GM21447 (cell line): ENCODE results near the gene GSK3A.

Source experiments
- ATAC-seq: cut with Tn5 transposase; IDR thresholded peaks from one replicate; pipeline ENCODE4 v1.9.1; 2021; ENCODE audit not compliant: unreplicated experiment

Gene GSK3A

GRCh38 chr19:42229301-42229854 is 13.0 kb downstream of the GSK3A start:
- ATAC-seq = no peak

GRCh38 chr19:42228641-42229040 is 13.8 kb downstream of the GSK3A start:
- ATAC-seq = no peak

DNA sequence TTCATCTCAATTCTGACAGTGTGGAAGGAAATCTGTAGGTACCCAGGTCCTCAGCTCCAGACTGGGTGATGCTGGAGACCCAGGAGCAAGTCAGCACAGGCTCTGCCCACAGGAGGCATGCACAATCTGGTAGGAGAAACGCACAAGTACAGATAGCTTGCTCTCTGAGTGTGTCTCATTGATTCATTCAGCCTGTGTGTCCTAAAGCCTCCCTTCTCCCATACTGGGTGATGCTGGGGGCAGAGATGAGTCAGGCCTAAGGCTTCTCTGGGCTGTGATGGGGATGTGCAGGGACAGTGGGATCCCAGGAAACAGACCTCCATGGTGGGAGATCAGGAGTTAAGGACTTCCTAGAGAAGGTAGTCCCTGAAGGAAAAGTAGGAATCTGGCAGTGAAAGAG is 15.5 kb downstream of the GSK3A start:
- ATAC-seq = no peak

DNA sequence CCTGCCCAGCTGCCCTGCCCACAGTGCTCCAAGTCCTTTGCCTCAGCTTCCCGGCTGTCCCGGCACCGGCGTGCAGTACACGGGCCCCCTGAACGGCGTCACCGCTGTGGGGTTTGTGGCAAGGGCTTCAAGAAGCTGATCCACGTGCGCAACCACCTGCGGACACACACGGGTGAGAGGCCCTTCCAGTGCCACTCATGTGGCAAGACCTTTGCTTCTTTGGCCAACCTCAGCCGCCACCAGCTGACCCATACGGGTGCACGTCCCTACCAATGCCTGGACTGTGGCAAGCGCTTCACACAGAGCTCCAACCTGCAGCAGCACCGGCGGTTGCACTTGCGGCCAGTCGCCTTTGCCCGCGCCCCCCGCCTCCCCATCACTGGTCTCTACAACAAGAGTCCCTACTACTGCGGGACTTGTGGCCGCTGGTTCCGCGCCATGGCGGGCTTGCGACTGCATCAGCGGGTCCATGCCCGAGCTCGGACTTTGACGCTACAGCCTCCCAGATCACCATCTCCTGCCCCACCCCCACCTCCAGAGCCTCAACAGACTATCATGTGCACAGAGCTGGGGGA is 16.6 kb downstream of the GSK3A start:
- no peak for ATAC-seq

DNA sequence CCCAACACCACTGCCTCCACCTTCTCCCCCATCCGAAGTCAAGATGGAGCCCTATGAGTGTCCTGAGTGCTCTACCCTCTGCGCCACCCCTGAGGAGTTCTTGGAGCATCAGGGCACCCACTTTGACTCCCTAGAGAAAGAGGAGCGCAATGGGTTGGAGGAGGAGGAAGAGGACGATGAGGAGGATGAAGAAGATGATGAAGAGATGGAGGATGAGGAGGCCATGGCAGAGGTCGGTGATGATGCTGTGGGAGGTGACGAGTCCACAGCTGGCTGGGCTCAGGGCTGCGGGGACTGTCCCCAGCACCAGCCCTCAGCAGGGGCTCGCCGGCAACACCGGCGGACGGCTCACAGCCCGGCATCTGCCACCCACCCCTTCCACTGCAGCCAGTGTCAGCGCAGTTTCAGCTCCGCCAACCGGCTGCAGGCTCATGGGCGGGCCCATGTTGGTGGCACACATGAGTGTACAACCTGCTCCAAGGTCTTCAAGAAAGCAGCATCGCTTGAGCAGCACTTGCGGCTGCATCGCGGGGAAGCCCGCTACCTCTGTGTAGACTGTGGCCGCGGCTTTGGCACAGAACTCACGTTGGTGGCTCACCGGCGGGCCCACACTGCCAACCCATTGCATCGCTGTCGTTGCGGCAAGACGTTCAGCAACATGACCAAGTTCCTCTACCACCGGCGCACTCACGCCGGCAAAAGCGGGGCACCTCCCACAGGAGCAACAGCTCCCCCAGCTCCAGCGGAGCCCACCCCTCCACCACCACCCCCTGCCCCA is 17.3 kb downstream of the GSK3A start:
- ATAC-seq = no peak

GRCh38 chr19:42220751-42221097 is 21.7 kb downstream of the GSK3A start:
- ATAC-seq = no peak

- peak; percentile 73 for ATAC-seq
These were observed 22.3 kb downstream of the GSK3A start, which contains the start of gene ZNF526 for GRCh38 chr19:42219812-42220750. Gene ZNF526 (plus strand): TSS chr19:42220312. CDS start chr19:42224404, 4,092 bp downstream.

DNA sequence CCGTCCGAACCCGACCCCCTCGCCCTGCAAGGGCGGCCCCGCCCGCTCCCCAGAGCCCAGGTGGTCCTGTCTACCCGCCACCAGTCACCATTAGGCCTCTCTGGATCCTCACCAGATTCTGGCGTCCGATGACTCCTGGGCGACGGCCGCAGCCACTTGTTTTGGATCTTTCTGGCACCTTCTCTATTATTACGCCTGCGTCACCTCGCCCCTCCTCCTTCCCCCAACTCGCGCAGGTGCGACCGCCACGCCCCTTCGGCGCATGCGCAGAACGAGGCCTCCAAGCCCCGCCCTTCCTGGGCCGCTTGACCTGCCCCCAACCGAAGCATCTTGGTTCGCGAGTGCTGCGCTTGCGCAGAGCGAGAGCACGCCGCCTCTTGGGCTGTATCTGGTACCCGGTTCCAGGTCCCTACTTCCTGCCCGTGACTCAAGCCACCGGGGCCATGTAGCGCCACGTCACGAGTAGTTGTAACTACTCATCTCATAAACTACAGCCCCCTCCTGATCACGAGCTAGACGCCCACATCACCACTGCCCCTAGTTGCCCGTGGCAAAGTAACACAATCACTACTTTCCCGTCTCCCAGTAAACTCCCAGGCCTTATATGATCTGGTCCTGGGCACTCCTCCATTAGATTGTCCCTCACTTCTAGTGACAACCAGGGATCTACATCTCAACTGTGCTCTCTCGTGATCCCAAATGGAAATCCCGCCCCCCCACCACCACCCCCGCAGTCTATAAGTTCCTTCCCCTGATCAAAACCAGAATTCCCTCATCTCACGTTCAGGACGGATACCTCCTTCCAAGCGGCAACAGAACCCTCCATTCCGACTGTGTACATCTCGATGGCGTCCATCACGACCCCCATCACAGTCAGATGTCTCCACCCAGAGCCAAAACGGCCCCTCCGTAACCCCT is 24.6 kb downstream of the GSK3A start, which contains the start of gene DEDD2:
Gene DEDD2, minus strand, starts transcription at position 158 of the 918 bp plus-strand sequence. CDS start 670 bp downstream, outside the sequence.
- peak; percentile 60 for ATAC-seq

DNA sequence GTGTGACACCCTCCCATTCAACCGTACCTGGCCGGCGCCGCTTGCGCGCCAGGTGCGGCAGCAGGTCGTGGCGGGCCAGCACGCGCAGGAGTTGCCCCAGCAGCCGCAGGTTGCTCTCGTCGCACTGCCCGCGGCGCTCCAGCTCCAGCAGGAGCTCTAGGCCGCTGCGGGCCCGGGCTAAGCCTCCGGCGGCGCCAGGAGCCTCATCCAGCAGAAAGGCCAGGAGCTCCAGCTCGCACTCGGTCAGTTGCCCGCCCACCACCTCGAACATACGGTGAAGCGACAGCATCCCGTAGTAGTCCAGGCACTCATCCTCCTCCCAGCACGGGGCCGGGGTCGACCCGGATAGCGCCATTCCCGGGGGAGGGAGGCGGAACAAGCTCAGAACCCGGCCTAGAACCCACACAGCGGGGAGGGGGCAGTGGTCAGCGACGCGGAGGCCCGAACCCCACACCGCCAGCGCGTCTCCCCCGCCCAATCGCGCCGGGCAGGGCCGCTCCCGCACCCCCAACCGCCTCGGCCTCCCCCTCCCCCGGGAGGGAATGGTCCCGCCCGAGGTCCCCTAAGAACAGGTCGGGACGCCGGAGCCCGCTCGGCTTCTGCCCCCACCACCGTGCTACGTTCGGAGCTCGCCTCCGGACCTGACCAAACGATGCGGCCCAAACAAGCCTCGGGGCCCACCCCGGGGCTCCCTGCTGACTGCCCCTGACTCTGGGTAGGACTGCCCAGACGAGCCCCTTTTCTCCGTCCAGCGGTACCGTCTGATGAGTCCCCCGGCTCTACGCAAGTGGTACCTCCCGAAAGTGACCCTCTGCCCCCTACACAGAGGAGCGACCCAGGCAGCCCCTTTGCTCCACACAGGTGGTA is 25.5 kb downstream of the GSK3A start:
- peak; percentile 3 for ATAC-seq

DNA sequence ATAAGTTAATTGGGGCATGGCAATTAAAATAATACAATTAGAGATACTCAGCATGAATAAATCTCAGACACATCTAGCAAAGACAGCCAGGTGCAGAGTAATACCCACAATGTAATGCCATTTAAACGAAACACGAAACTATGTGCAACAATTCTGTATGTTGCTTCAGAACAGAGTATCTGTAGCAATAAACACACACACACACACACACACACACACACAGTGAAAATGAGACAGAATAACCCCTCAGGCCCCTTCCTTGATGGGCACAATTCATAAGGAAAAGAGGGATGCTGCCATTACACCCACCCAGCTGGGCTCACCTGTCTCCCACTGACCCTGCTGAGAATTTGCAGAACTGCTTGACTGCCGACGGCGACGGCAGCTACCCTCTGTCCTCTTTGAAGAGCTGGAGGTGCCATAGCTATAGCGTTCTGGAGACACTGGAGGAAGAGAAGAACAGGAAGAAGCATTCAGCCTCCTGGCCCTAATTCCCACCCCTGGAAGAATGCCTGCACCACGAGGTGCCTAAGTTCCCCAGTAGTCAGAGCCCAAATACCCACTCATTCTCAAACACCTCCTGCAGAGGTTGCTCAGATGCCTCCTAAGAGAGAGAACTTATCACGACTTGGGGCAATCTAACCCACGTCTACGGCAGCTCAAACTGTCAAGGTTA is 27.5 kb downstream of the GSK3A start:
- ATAC-seq = no peak

DNA sequence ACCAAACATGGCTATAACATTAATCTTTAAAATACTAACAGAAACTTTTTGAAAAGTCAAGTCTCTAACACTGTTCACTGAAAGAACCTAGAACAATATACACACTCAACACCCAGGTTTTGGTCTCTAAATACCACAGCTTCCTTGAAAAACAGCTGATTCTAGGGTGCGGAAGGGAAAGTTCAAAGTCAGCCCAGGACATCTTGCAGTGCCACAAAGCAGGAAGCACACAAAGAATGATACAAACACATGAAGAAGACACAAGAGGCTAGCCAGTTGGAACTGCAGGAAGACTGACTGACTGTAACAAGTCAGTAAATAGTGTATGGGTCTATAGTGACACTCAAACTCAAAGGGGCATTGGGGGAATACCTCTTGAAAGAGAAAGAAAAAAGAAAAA is 29.5 kb downstream of the GSK3A start:
- ATAC-seq = no peak

- ATAC-seq = no peak
These were observed 33.8 kb downstream of the GSK3A start for GRCh38 chr19:42208612-42209011.

DNA sequence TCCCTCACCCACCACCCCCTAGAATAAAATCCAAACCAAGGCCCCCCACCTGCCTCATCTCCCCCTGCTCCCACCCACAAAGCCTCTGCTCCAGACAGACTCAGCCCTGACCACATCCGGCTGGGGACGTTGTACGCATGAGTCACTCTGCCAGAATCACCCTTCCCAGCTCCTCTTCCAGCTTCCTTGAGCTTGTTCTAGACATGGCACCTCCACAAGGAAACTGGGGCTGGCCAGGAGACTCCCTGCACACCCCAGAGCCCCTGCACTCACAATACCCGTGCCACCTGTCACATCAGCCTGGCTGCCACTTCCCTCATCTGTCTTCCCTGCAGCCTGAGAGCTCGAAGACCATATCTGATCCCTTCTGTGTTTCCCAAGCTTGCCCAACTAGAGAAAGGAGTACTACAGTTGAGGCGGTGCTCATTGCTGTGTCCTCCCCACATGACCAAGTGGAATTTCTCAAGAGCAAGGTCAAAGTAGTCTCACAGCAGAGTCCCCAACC is 34.6 kb downstream of the GSK3A start:
- no peak for ATAC-seq

GRCh38 chr19:42206871-42207755 is 35.3 kb downstream of the GSK3A start:
- ATAC-seq = no peak

- ATAC-seq = no peak
These were observed 37.7 kb downstream of the GSK3A start for GRCh38 chr19:42204664-42205063.

DNA sequence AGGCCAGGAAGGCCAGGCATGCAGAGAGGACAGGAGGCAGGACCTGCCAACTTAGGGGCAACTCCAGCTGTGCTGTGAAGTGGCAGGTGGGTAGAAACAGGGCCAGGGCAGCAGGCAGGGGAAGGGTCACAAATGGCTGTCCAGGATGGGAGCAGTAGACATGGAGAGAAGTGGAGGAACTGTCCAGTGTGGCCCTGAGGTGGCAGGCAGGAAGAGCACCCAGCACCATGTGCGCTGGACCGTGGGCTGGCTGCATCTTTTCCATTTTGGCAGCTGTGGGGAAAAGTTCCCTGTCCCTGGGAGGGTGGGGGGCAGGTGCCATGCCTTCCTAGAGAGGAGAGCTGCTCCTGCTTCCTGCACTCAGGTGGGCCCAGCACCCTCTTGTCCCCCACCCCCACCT is 38.7 kb downstream of the GSK3A start:
- no peak for ATAC-seq

GRCh38 chr19:42202290-42202880 is 40.0 kb downstream of the GSK3A start:
- no peak for ATAC-seq
